ENCODE measurements around the gene LRRD1.

DNA sequence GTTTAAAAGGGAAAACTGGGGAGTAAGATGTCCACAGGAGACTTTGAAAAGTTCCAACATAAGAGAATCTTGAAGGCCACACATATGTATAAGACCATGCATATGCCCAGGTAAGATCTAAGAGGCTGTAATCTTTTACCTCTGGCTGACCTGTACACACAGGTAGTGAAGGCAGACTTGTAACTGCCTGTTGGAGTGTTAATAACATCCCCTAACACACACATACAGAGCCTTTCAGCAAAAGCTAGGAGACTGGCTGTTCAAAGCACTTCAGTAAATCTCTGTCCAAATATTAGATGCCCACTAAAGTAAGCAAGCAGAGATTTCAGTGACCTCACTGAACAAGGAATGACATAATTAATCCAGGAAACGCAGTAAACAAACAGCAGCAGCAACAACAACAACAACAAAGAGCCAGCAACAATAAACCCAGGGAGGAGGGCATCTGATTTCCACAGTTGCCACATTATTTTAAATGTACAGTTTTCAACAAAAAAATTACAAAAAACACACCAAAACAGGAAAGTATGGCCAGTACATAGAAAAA lies 59.7 kb downstream of the LRRD1 start:
- TF ChIP-seq GABPA (IDR thresholded peaks at IDR 0.05; ENCODE audit: low read depth) (no peak), RAD21 (IDR thresholded peaks at IDR 0.05; ENCODE audit: low read length) (no peak), RFX5 (IDR thresholded peaks at IDR 0.05; ENCODE audit: low read length) (no peak), YY1 (IDR thresholded peaks at IDR 0.05; ENCODE audit: low read depth) (no peak), FOSL2 (IDR thresholded peaks at IDR 0.05; ENCODE audit: borderline replicate concordance, low read depth) (no peak), FOXM1 (IDR thresholded peaks at IDR 0.05; ENCODE audit: low read depth) (no peak), POLR2AphosphoS5 (IDR thresholded peaks at IDR 0.05; ENCODE audit: low read depth, low read length) (no peak)
- TF ChIP-seq, protein P1, sequence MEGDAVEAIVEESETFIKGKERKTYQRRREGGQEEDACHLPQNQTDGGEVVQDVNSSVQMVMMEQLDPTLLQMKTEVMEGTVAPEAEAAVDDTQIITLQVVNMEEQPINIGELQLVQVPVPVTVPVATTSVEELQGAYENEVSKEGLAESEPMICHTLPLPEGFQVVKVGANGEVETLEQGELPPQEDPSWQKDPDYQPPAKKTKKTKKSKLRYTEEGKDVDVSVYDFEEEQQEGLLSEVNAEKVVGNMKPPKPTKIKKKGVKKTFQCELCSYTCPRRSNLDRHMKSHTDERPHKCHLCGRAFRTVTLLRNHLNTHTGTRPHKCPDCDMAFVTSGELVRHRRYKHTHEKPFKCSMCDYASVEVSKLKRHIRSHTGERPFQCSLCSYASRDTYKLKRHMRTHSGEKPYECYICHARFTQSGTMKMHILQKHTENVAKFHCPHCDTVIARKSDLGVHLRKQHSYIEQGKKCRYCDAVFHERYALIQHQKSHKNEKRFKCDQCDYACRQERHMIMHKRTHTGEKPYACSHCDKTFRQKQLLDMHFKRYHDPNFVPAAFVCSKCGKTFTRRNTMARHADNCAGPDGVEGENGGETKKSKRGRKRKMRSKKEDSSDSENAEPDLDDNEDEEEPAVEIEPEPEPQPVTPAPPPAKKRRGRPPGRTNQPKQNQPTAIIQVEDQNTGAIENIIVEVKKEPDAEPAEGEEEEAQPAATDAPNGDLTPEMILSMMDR (IDR thresholded peaks at IDR 0.05), result no peak
- TF ChIP-seq, protein P2, sequence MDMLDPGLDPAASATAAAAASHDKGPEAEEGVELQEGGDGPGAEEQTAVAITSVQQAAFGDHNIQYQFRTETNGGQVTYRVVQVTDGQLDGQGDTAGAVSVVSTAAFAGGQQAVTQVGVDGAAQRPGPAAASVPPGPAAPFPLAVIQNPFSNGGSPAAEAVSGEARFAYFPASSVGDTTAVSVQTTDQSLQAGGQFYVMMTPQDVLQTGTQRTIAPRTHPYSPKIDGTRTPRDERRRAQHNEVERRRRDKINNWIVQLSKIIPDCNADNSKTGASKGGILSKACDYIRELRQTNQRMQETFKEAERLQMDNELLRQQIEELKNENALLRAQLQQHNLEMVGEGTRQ (IDR thresholded peaks at IDR 0.05; ENCODE audit: borderline replicate concordance, low read depth, low read length), result no peak
- TF ChIP-seq, protein P3, sequence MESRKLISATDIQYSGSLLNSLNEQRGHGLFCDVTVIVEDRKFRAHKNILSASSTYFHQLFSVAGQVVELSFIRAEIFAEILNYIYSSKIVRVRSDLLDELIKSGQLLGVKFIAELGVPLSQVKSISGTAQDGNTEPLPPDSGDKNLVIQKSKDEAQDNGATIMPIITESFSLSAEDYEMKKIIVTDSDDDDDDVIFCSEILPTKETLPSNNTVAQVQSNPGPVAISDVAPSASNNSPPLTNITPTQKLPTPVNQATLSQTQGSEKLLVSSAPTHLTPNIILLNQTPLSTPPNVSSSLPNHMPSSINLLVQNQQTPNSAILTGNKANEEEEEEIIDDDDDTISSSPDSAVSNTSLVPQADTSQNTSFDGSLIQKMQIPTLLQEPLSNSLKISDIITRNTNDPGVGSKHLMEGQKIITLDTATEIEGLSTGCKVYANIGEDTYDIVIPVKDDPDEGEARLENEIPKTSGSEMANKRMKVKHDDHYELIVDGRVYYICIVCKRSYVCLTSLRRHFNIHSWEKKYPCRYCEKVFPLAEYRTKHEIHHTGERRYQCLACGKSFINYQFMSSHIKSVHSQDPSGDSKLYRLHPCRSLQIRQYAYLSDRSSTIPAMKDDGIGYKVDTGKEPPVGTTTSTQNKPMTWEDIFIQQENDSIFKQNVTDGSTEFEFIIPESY (IDR thresholded peaks at IDR 0.05; ENCODE audit: borderline replicate concordance, low read depth), result no peak

Data from SK-N-SH (cell line).